IMR-90 (cell line): ENCODE measurements around the gene WDTC1. TPM values are rescaled to one million over a fixed set of nuclear protein-coding genes. Genes with fewer than 3 reads are reported as not detected.

ENCODE experiments used
- ATAC-seq: fragments of 200-7000 bp; cut with Tn5 transposase; 2 replicates; pipeline ENCODE4 v1.9.1; 2020; ENCODE audit warnings: low read depth, mild to moderate bottlenecking, moderate library complexity
- BruUV-seq: library from RNA; stranded (reverse); fragments of 400-500 nt; replicated peaks from 2 replicates; lab custom pipeline; 2021; lab: Mats Ljungman, UMichigan
- CTCF ChIA-PET: fragments of 300-600 bp; formaldehyde crosslinking; extraction: SDS; loops from one replicate; lab custom pipeline; 2021; ENCODE audit warnings: antibody characterized with exemption; lab: Yijun Ruan, JAX
- POLR2A ChIA-PET: fragments of 300-600 bp; sonication (Branson Sonifier 250); formaldehyde crosslinking; loops from one replicate; lab custom pipeline; 2022; ENCODE audit warnings: antibody characterized with exemption; ENCODE audit not compliant: unreplicated experiment; lab: Charles Lee
- DNase-seq: peaks from one replicate; pipeline ENCODE4 v3.0.0; 2013
- H2AFZ ChIP-seq: replicated peaks from 2 replicates; pipeline ENCODE3; 2013; ENCODE audit warnings: low read length, mild to moderate bottlenecking; ENCODE audit not compliant: poor library complexity
- H2AK5ac ChIP-seq: 2 replicates; pipeline ENCODE4 v1.6.1; 2013; ENCODE audit warnings: low read depth, low read length, inconsistent platforms
- H2AK9ac ChIP-seq: replicated peaks from 2 replicates; pipeline ENCODE3; 2013; ENCODE audit warnings: mild to moderate bottlenecking, low read depth, low read length, moderate library complexity; ENCODE audit not compliant: poor library complexity
- H2BK120ac ChIP-seq: 2 replicates; pipeline ENCODE4 v1.6.1; 2013; ENCODE audit warnings: low read depth, low read length, inconsistent platforms
- H2BK15ac ChIP-seq: 3 replicates; pipeline ENCODE4 v1.6.1; 2013; ENCODE audit warnings: low read depth, low read length, inconsistent platforms
- H2BK20ac ChIP-seq: 2 replicates; pipeline ENCODE4 v1.6.1; 2013; ENCODE audit warnings: low read depth, mild to moderate bottlenecking, inconsistent platforms, low read length, moderate library complexity
- H2BK5ac ChIP-seq: 2 replicates; pipeline ENCODE4 v1.6.1; 2013; ENCODE audit warnings: mild to moderate bottlenecking, low read depth, low read length, inconsistent platforms; ENCODE audit not compliant: poor library complexity, severe bottlenecking
- H3K14ac ChIP-seq: replicated peaks from 2 replicates; pipeline ENCODE4 v1.6.1; 2013; ENCODE audit warnings: low read depth, low read length, inconsistent platforms
- H3K18ac ChIP-seq: 2 replicates; pipeline ENCODE4 v1.6.1; 2013; ENCODE audit warnings: low read depth, low read length, control low read depth
- H3K23ac ChIP-seq: 2 replicates; pipeline ENCODE4 v1.6.1; 2013; ENCODE audit warnings: low read depth, low read length, inconsistent platforms
- H3K27ac ChIP-seq: 2 replicates; pipeline ENCODE4 v1.5.1; 2013; ENCODE audit warnings: mild to moderate bottlenecking, control low read depth, low read length; ENCODE audit not compliant: insufficient read depth
- H3K27me3 ChIP-seq: 2 replicates; pipeline ENCODE4 v1.6.1; 2013; ENCODE audit warnings: low read length; ENCODE audit not compliant: control insufficient read depth, insufficient read depth
- H3K36me3 ChIP-seq: 2 replicates; pipeline ENCODE4 v1.6.1; 2013; ENCODE audit warnings: low read length, mixed read lengths; ENCODE audit not compliant: control insufficient read depth, insufficient read depth
- H3K4ac ChIP-seq: 2 replicates; pipeline ENCODE4 v1.6.1; 2013; ENCODE audit warnings: low read depth, low read length, inconsistent platforms
- H3K4me1 ChIP-seq: 2 replicates; pipeline ENCODE4 v1.6.1; 2013; ENCODE audit warnings: low read length, mixed read lengths; ENCODE audit not compliant: control insufficient read depth, insufficient read depth
- H3K4me2 ChIP-seq: 2 replicates; pipeline ENCODE4 v1.6.1; 2013; ENCODE audit warnings: low read depth, mild to moderate bottlenecking, control low read depth, low read length, moderate library complexity
- H3K4me3 ChIP-seq: 2 replicates; pipeline ENCODE4 v1.5.1; 2013; ENCODE audit warnings: low read depth, mild to moderate bottlenecking, control low read depth, low read length, moderate library complexity; ENCODE audit not compliant: insufficient read depth
- H3K56ac ChIP-seq: 2 replicates; pipeline ENCODE4 v1.6.1; 2013; ENCODE audit warnings: low read length, inconsistent platforms; ENCODE audit not compliant: insufficient read depth; ENCODE audit errors: extremely low read depth
- H3K79me1 ChIP-seq, 2 experiments: 2 replicates each; pipeline ENCODE4 v1.6.1; 2013; ENCODE audit warnings: low read length in 2 of 2, inconsistent platforms in 1 of 2, low read depth in 1 of 2
- H3K9ac ChIP-seq: 2 replicates; pipeline ENCODE4 v1.6.1; 2013; ENCODE audit warnings: low read depth, low read length, control low read depth
- H3K9me1 ChIP-seq: 2 replicates; pipeline ENCODE4 v1.6.1; 2013; ENCODE audit warnings: low read length, inconsistent platforms; ENCODE audit not compliant: insufficient read depth
- H3K9me3 ChIP-seq: 2 replicates; pipeline ENCODE4 v1.6.1; 2013; ENCODE audit warnings: low read length; ENCODE audit not compliant: control insufficient read depth, insufficient read depth
- H4K20me1 ChIP-seq: 2 replicates; pipeline ENCODE4 v1.6.1; 2013; ENCODE audit warnings: low read length, inconsistent platforms; ENCODE audit not compliant: insufficient read depth
- H4K5ac ChIP-seq: 2 replicates; pipeline ENCODE4 v1.6.1; 2013; ENCODE audit warnings: mild to moderate bottlenecking, low read depth, low read length, control low read depth
- H4K8ac ChIP-seq, 2 experiments: 2 replicates each; pipeline ENCODE4 v1.6.1; 2013; ENCODE audit warnings: low read depth in 2 of 2, low read length in 2 of 2, control low read depth in 1 of 2, inconsistent platforms in 1 of 2
- H4K91ac ChIP-seq: 2 replicates; pipeline ENCODE4 v1.6.1; 2013; ENCODE audit warnings: low read depth, low read length, inconsistent platforms; ENCODE audit not compliant: insufficient read depth
- CTCF ChIP-seq: conservative IDR thresholded peaks from 2 replicates; pipeline ENCODE4 v1.5.1; 2012; ENCODE audit warnings: mild to moderate bottlenecking, low read depth, low read length, improper control_type of control experiment
- ELK1 ChIP-seq: fragments of 150-350 bp; IDR thresholded peaks from 2 replicates; pipeline ENCODE4 v1.6.1; 2016; ENCODE audit warnings: low read depth, mild to moderate bottlenecking, low read length, moderate library complexity, borderline replicate concordance
- FOS ChIP-seq: fragments of 150-350 bp; IDR thresholded peaks from 2 replicates; pipeline ENCODE4 v1.6.1; 2016; ENCODE audit warnings: low read depth, low read length
- MAFK ChIP-seq: IDR thresholded peaks from 2 replicates; pipeline ENCODE4 v1.6.1; 2012; ENCODE audit warnings: low read depth, low read length, improper control_type of control experiment
- MAZ ChIP-seq: IDR thresholded peaks from 2 replicates; pipeline ENCODE4 v1.6.1; 2012; ENCODE audit warnings: low read depth, mild to moderate bottlenecking, low read length, improper control_type of control experiment, moderate library complexity, borderline replicate concordance
- MXI1 ChIP-seq: IDR thresholded peaks from 2 replicates; pipeline ENCODE4 v1.6.1; 2012; ENCODE audit warnings: low read depth, mild to moderate bottlenecking, low read length, moderate library complexity, borderline replicate concordance
- NFE2L2 ChIP-seq: fragments of 150-350 bp; IDR thresholded peaks from 2 replicates; pipeline ENCODE4 v1.6.1; 2016; ENCODE audit warnings: low read depth, mild to moderate bottlenecking, low read length
- POLR2A ChIP-seq: IDR thresholded peaks from 2 replicates; pipeline ENCODE4 v1.6.1; 2012; ENCODE audit warnings: mild to moderate bottlenecking, low read depth, low read length
- USF2 ChIP-seq: fragments of 150-350 bp; IDR thresholded peaks from 2 replicates; pipeline ENCODE4 v1.6.1; 2017; ENCODE audit warnings: mild to moderate bottlenecking, antibody characterized with exemption, low read length, low read depth
- WGBS, 2 experiments: methylation state at CpG; one replicate each; pipeline versions ENCODE4 v1.1.5 to v1.1.7; 2013; ENCODE audit warnings: missing lambda C conversion rate in 2 of 2; ENCODE audit not compliant: insufficient read length in 1 of 2; ENCODE audit errors: extremely low coverage in 2 of 2; 5-methylcytosine and 5-hydroxymethylcytosine counted together
- dilution Hi-C: fragments of 300-500 bp; cut with HindIII; formaldehyde crosslinking; loops from one replicate; pipeline ENCODE4 v1.14.3; 2018; ENCODE audit warnings: low sequenced_read_pairs; ENCODE audit not compliant: unreplicated experiment
- in situ Hi-C: fragments of 300-500 bp; cut with MboI; formaldehyde crosslinking; loops from 3 replicates; pipeline ENCODE4 v1.14.3; 2019; ENCODE audit warnings: low sequenced_read_pairs, inconsistent platforms, mixed read lengths
- intact Hi-C: fragments of 100-400 bp; cut with micrococcal nuclease; formaldehyde crosslinking; loops from 2 replicates; pipeline ENCODE4 v1.10.0; 2022
- polyA plus RNA-seq, 3 experiments: library from polyadenylated mRNA; depleted of rRNA; stranded (reverse); fragments of >200 nt; gene quantifications; 2 replicates each; pipeline ENCODE4 v1.2.3, GENCODE V29; 2012; ENCODE audit warnings: low replicate concordance in 1 of 3
- total RNA-seq: library from RNA; depleted of rRNA; stranded (reverse); fragments of >200 nt; gene quantifications from 2 replicates; pipeline ENCODE4 v1.2.3, GENCODE V29; 2012

WDTC1 gene
- total and polyA plus RNA-seq, 2 of the 4 experiments (the other 2 are of a cell fraction): 9.9 to 15.2 TPM

- intact Hi-C loops: no loop called here
- no peak for DNase-seq
Measured at GRCh38 chr1:27306892-27307761, 72.7 kb downstream of the WDTC1 start.

More at GRCh38 chr1:27306892-27307761, 72.7 kb downstream of the WDTC1 start:
- Histone ChIP-seq H2AK5ac (no peak overlapping the region), H3K79me1 (no peaks in the 10 kb centered on the region; a peak in 1 of 4 replicates), H3K4me2 (no peak overlapping the region), H2AK9ac (no peak overlapping the region), H2BK15ac (no peak overlapping the region), H3K9me1 (no peaks in the 10 kb centered on the region), H4K8ac (no peak overlapping the region), H3K27me3 (no peaks in the 10 kb centered on the region), H3K36me3 (peaks cover 1% of the 10 kb centered on the region; the same call in 1 of the 2 replicates), H4K5ac (no peak overlapping the region), H3K23ac (no peak overlapping the region), H3K9ac (no peak overlapping the region), H3K18ac (no peak overlapping the region), H3K4me1 (no peaks in the 10 kb centered on the region), H4K20me1 (no peaks in the 10 kb centered on the region), H3K9me3 (no peaks in the 10 kb centered on the region), H4K91ac (no peak overlapping the region), H2BK20ac (no peak overlapping the region), H3K4ac (no peak overlapping the region), H2AFZ (no peak overlapping the region), H3K27ac (no peak overlapping the region), H3K56ac (no peak overlapping the region), H3K4me3 (no peak overlapping the region), H2BK120ac (no peak overlapping the region), H2BK5ac (no peak overlapping the region), H3K14ac (no peak overlapping the region)
- CTCF ChIA-PET: no interaction called here
- BruUV-seq: no TSS peak
- dilution Hi-C loops (no loop called here), in situ Hi-C loops (no loop called here)
- POLR2A ChIA-PET: no interaction called here
- TF ChIP-seq USF2: no peak
- no peak for TF ChIP-seq POLR2A
- TF ChIP-seq MAZ: no peak
- no peak for TF ChIP-seq NFE2L2
- TF ChIP-seq ELK1: no peak
- TF ChIP-seq MAFK: no peak
- TF ChIP-seq CTCF: no peak
- no peak for TF ChIP-seq FOS
- no peak for TF ChIP-seq MXI1
- 50% methylated on average over 2 of the region's 11 CpGs; no CpG with 5 or more reads in 1 of the 2 experiments for WGBS, 2 experiments
- no peak for ATAC-seq
